ENCODE data around the gene MAFB.

- no peak for TF ChIP-seq POLR2A (IDR thresholded peaks at IDR 0.05; ENCODE audit: low read depth, low read length)
- TF ChIP-seq POLR2AphosphoS5 (IDR thresholded peaks at IDR 0.05; ENCODE audit: low read depth, low read length) = no peak
- no peak for TF ChIP-seq TAF1 (IDR thresholded peaks at IDR 0.05; ENCODE audit: low read depth, low read length)
- TF ChIP-seq SPI1 (IDR thresholded peaks at IDR 0.05; ENCODE audit: low read depth, low read length) = no peak
- no peak for TF ChIP-seq POU2F2 (IDR thresholded peaks at IDR 0.05; ENCODE audit: low read depth, low read length)
- no peak for TF ChIP-seq PAX5 (IDR thresholded peaks at IDR 0.05; ENCODE audit: insufficient read depth, low read length, severe bottlenecking)
Measured at GRCh38 chr20:40650707-40651106, 38.3 kb downstream of the MAFB start.

All from GM12891 (cell line).